Calu3 (cell line): ENCODE measurements around the gene GLDN. TPM values are rescaled to one million over a fixed set of nuclear protein-coding genes. Genes with fewer than 3 reads are reported as not detected.

Experiments used
- BruUV-seq: library from RNA; stranded (reverse); fragments of 400-500 nt; replicated peaks from 2 replicates; lab custom pipeline; 2021; lab: Mats Ljungman, UMichigan
- CTCF ChIA-PET: fragments of 300-600 bp; sonication (Branson Sonifier 250); formaldehyde crosslinking; loops from one replicate; lab custom pipeline; 2022; ENCODE audit warnings: antibody characterized with exemption; lab: Charles Lee
- DNase-seq: peaks from one replicate; pipeline ENCODE4 v3.0.0; 2022
- H3K27ac Mint-ChIP-seq: one replicate; pipeline ENCODE4 v1.8.0; 2022; ENCODE audit warnings: mixed read lengths; ENCODE audit not compliant: unreplicated experiment
- H3K27me3 Mint-ChIP-seq: one replicate; pipeline ENCODE4 v1.8.0; 2022; ENCODE audit warnings: mixed read lengths; ENCODE audit not compliant: unreplicated experiment
- H3K36me3 Mint-ChIP-seq: one replicate; pipeline ENCODE4 v1.8.0; 2022; ENCODE audit warnings: mild to moderate bottlenecking, moderate library complexity, mixed read lengths; ENCODE audit not compliant: insufficient read depth, unreplicated experiment
- H3K4me1 Mint-ChIP-seq: one replicate; pipeline ENCODE4 v1.8.0; 2022; ENCODE audit warnings: mild to moderate bottlenecking, low read depth, mixed read lengths; ENCODE audit not compliant: unreplicated experiment
- H3K4me3 Mint-ChIP-seq: one replicate; pipeline ENCODE4 v1.8.0; 2022; ENCODE audit warnings: mild to moderate bottlenecking, low read depth, moderate library complexity, mixed read lengths; ENCODE audit not compliant: unreplicated experiment
- H3K9me3 Mint-ChIP-seq: one replicate; pipeline ENCODE4 v1.8.0; 2022; ENCODE audit warnings: low read depth, mixed read lengths; ENCODE audit not compliant: unreplicated experiment
- CTCF ChIP-seq: fragments of 200-600 bp; IDR thresholded peaks from one replicate; pipeline ENCODE4 v1.8.0; 2022; ENCODE audit warnings: antibody characterized with exemption; ENCODE audit not compliant: unreplicated experiment
- intact Hi-C: fragments of 100-400 bp; cut with micrococcal nuclease; formaldehyde crosslinking; loops from one replicate; pipeline ENCODE4 v1.10.0; 2022; ENCODE audit not compliant: unreplicated experiment
- total RNA-seq: library from RNA; stranded (reverse); gene quantifications from 2 replicates; pipeline ENCODE4 v1.2.3, GENCODE V29; 2022

Gene GLDN
- total RNA-seq, 1 experiment from 2014 or later = not detected

GRCh38 chr15:51375966-51376640 lies 34.6 kb downstream of the GLDN start:
- no TSS peak for BruUV-seq
- CTCF ChIA-PET = interaction anchor here (0.6 to 0.9 kb wide), 2 partner anchors 11 to 54 kb away, joined by 3 to 4 read pairs; no protein-coding TSS in a partner anchor
- Mint-ChIP-seq H3K4me1 (no peaks in the 10 kb centered on the region), H3K9me3 (no peaks in the 10 kb centered on the region), H3K36me3 (no peaks in the 10 kb centered on the region), H3K27ac (no peak overlapping the region), H3K27me3 (peaks cover 34% of the 10 kb centered on the region), H3K4me3 (no peak overlapping the region)
- intact Hi-C loops = no loop called here
- no peak for DNase-seq
- no peak for TF ChIP-seq CTCF

GRCh38 chr15:51377038-51377786 lies 35.8 kb downstream of the GLDN start:
- Mint-ChIP-seq H3K27me3 (peaks cover 45% of the 10 kb centered on the region), H3K36me3 (no peaks in the 10 kb centered on the region), H3K27ac (no peak overlapping the region), H3K4me3 (no peak overlapping the region), H3K4me1 (no peaks in the 10 kb centered on the region), H3K9me3 (no peaks in the 10 kb centered on the region)
- CTCF ChIA-PET = interaction anchor here (0.5 to 0.9 kb wide), 2 partner anchors 10 to 23 kb away, joined by 3 to 7 read pairs; no protein-coding TSS in a partner anchor
- BruUV-seq = no TSS peak
- no peak for DNase-seq
- intact Hi-C loops = no loop called here
- TF ChIP-seq CTCF = no peak

- H3K27me3 Mint-ChIP-seq = peaks cover 57% of the 10 kb centered on the region
- no peak for TF ChIP-seq CTCF
- no peaks in the 10 kb centered on the region for H3K36me3 Mint-ChIP-seq
- DNase-seq = no peak
- no peak overlapping the region for H3K27ac Mint-ChIP-seq
- H3K9me3 Mint-ChIP-seq = no peaks in the 10 kb centered on the region
- H3K4me3 Mint-ChIP-seq = no peak overlapping the region
- BruUV-seq = no TSS peak
- no peaks in the 10 kb centered on the region for H3K4me1 Mint-ChIP-seq
- intact Hi-C loops = no loop called here
- CTCF ChIA-PET = interaction anchor here (0.8 kb wide), 1 partner anchor 215 kb away, joined by 3 read pairs; no protein-coding TSS in a partner anchor
These were observed 37.0 kb downstream of the GLDN start for GRCh38 chr15:51378406-51378805.

GRCh38 chr15:51379390-51379789 lies 37.9 kb downstream of the GLDN start:
- no peak for DNase-seq
- Mint-ChIP-seq H3K27ac (no peak overlapping the region), H3K9me3 (no peaks in the 10 kb centered on the region), H3K36me3 (no peaks in the 10 kb centered on the region), H3K27me3 (peaks cover 65% of the 10 kb centered on the region), H3K4me1 (no peaks in the 10 kb centered on the region), H3K4me3 (no peak overlapping the region)
- TF ChIP-seq CTCF = no peak
- no TSS peak for BruUV-seq
- CTCF ChIA-PET = no interaction called here
- intact Hi-C loops = no loop called here
